Measurements from ENCODE around the gene FADD. TPM values are rescaled to one million over a fixed set of nuclear protein-coding genes. Genes with fewer than 3 reads are reported as not detected.

Gene FADD
- total and polyA plus RNA-seq, 2 donors (not counting 3 experiments of a cell fraction or from before 2014, with no cell fraction given) = 35.4 to 45.1 TPM

GRCh38 chr11:70194792-70195791, 8.0 kb upstream of the FADD start:
- Histone ChIP-seq H3K27ac (ENCODE audit: insufficient read depth, low read depth, low read length) (no peak overlapping the region), H3K4me1 (ENCODE audit: control insufficient read depth, extremely low read depth, insufficient read depth, low read length) (no peaks in the 10 kb centered on the region), H3K9me1 (replicated peaks; ENCODE audit: control insufficient read depth, extremely low read depth, insufficient read depth, low read length) (no peaks in the 10 kb centered on the region), H2AFZ (ENCODE audit: low read depth, low read length) (no peak overlapping the region), H3K9ac (replicated peaks; ENCODE audit: extremely low read depth, insufficient read depth, low read length) (no peak overlapping the region), H3K27me3 (ENCODE audit: control insufficient read depth in 2 of 2, insufficient read depth in 2 of 2, low read length in 2 of 2) (no peaks in the 10 kb centered on the region), H3K4me2 (ENCODE audit: insufficient read depth, low read length) (no peak overlapping the region), H3K4me3 (replicated peaks in 1 of 3; ENCODE audit: insufficient read depth in 1 of 3, low read depth in 1 of 3, low read length in 3 of 3) (no peak overlapping the region), H3K79me2 (ENCODE audit: control insufficient read depth, insufficient read depth, low read length) (no peaks in the 10 kb centered on the region), H3K36me3 (ENCODE audit: control insufficient read depth in 2 of 2, extremely low read depth in 1 of 2, insufficient read depth in 2 of 2, low read length in 2 of 2) (no peaks in the 10 kb centered on the region), H4K20me1 (replicated peaks; ENCODE audit: control insufficient read depth, extremely low read depth, insufficient read depth, low read length) (no peaks in the 10 kb centered on the region), H3K9me3 (replicated peaks; ENCODE audit: control insufficient read depth, insufficient read depth, low read length) (no peaks in the 10 kb centered on the region)
- POLR2A ChIA-PET = no interaction called here
- DNase-seq (ENCODE audit: low read depth, low spot score) (no peak), FAIRE-seq (no peak)
- dilution Hi-C loops (cut with MboI; ENCODE audit: extremely low pct_ligation_motif_present, low sequenced_read_pairs) (loop anchor here (25.0 kb wide), 1 partner anchor 283 kb away; no protein-coding TSS in a partner anchor), intact Hi-C loops (cut with micrococcal nuclease) (loop anchor here (5.0 to 10.0 kb wide), 2 partner anchors 480 to 508 kb away; no protein-coding TSS in a partner anchor)
- TF ChIP-seq EZH2 (IDR thresholded peaks at IDR 0.05; ENCODE audit: borderline replicate concordance, low read depth, low read length, severe bottlenecking) (no peak), FOS (IDR thresholded peaks at IDR 0.05; ENCODE audit: borderline replicate concordance, insufficient read depth, low read length) (no peak), POLR2AphosphoS5 (IDR thresholded peaks at IDR 0.05; ENCODE audit: insufficient read depth, low read depth, low read length) (no peak), POLR2A (IDR thresholded peaks at IDR 0.05; ENCODE audit: low read depth, low read length) (no peak)
- CTCF ChIA-PET = interaction anchor here (1.3 to 5.0 kb wide), 9 partner anchors 8 to 477 kb away, joined by 3 to 70 read pairs (median 5); no protein-coding TSS in a partner anchor
- BruUV-seq (replicated peaks) = no TSS peak

- H3K36me3 ChIP-seq (ENCODE audit: control insufficient read depth in 2 of 2, extremely low read depth in 1 of 2, insufficient read depth in 2 of 2, low read length in 2 of 2) = no peaks in the 10 kb centered on the region
- H3K4me3 ChIP-seq (replicated peaks in 1 of 3; ENCODE audit: insufficient read depth in 1 of 3, low read depth in 1 of 3, low read length in 3 of 3) = no peak overlapping the region
- BruUV-seq (replicated peaks) = no TSS peak
- peaks cover 13% of the 10 kb centered on the region for H3K79me2 ChIP-seq (ENCODE audit: control insufficient read depth, insufficient read depth, low read length)
- no peaks in the 10 kb centered on the region for H3K9me1 ChIP-seq (replicated peaks; ENCODE audit: control insufficient read depth, extremely low read depth, insufficient read depth, low read length)
- FAIRE-seq (no peak), DNase-seq (ENCODE audit: low read depth, low spot score) (no peak)
- intact Hi-C loops (cut with micrococcal nuclease) (no loop called here), dilution Hi-C loops (cut with MboI; ENCODE audit: extremely low pct_ligation_motif_present, low sequenced_read_pairs) (no loop called here)
- no peak overlapping the region for H3K27ac ChIP-seq (ENCODE audit: insufficient read depth, low read depth, low read length)
- no peak overlapping the region for H2AFZ ChIP-seq (ENCODE audit: low read depth, low read length)
- no peaks in the 10 kb centered on the region for H3K9me3 ChIP-seq (replicated peaks; ENCODE audit: control insufficient read depth, insufficient read depth, low read length)
- CTCF ChIA-PET = interaction anchor here (1.0 to 1.8 kb wide), 2 partner anchors 282 to 285 kb away, joined by 3 to 7 read pairs; no protein-coding TSS in a partner anchor
- TF ChIP-seq EZH2 (IDR thresholded peaks at IDR 0.05; ENCODE audit: borderline replicate concordance, low read depth, low read length, severe bottlenecking) (no peak), JUN (IDR thresholded peaks at IDR 0.05; ENCODE audit: borderline replicate concordance, insufficient read depth, insufficient read length, low read depth) (no peak), MAX (IDR thresholded peaks at IDR 0.05; ENCODE audit: insufficient read depth, insufficient read length) (no peak), MYC (IDR thresholded peaks at IDR 0.05; ENCODE audit: low read depth, low read length) (no peak), FOS (IDR thresholded peaks at IDR 0.05; ENCODE audit: borderline replicate concordance, insufficient read depth, low read length) (no peak), POLR2A (IDR thresholded peaks at IDR 0.05; ENCODE audit: low read depth, low read length) (no peak), POLR2AphosphoS5 (IDR thresholded peaks at IDR 0.05; ENCODE audit: insufficient read depth, low read depth, low read length) (no peak), CTCF (IDR thresholded peaks at IDR 0.05; ENCODE audit: extremely low read depth in 1 of 2, insufficient read depth in 1 of 2, low read depth in 1 of 2, low read length in 2 of 2) (no peak), GATA2 (IDR thresholded peaks at IDR 0.05; ENCODE audit: insufficient read depth, insufficient read length, low read depth, low read length) (no peak)
- POLR2A ChIA-PET = no interaction called here
- peaks cover 11% of the 10 kb centered on the region for H3K4me1 ChIP-seq (ENCODE audit: control insufficient read depth, extremely low read depth, insufficient read depth, low read length)
- no peaks in the 10 kb centered on the region for H4K20me1 ChIP-seq (replicated peaks; ENCODE audit: control insufficient read depth, extremely low read depth, insufficient read depth, low read length)
- H3K27me3 ChIP-seq (ENCODE audit: control insufficient read depth in 2 of 2, insufficient read depth in 2 of 2, low read length in 2 of 2) = no peaks in the 10 kb centered on the region
- H3K4me2 ChIP-seq (ENCODE audit: insufficient read depth, low read length) = no peak overlapping the region
- H3K9ac ChIP-seq (replicated peaks; ENCODE audit: extremely low read depth, insufficient read depth, low read length) = no peak overlapping the region
Observed at GRCh38 chr11:70200212-70200844, 2.8 kb upstream of the FADD start.

Data from endothelial cell of umbilical vein (primary cell).